ENCODE measurements around the gene POLR2E.
A peak's percentile ranks its signal among the peaks of the same experiment; 100 is the strongest.

Gene POLR2E

GRCh38 chr19:1109697-1110671, 14.8 kb upstream of the POLR2E start:
- no peak for DNase-seq

- no peak for DNase-seq
These were observed 13.9 kb upstream of the POLR2E start for GRCh38 chr19:1109032-1109551.

DNA sequence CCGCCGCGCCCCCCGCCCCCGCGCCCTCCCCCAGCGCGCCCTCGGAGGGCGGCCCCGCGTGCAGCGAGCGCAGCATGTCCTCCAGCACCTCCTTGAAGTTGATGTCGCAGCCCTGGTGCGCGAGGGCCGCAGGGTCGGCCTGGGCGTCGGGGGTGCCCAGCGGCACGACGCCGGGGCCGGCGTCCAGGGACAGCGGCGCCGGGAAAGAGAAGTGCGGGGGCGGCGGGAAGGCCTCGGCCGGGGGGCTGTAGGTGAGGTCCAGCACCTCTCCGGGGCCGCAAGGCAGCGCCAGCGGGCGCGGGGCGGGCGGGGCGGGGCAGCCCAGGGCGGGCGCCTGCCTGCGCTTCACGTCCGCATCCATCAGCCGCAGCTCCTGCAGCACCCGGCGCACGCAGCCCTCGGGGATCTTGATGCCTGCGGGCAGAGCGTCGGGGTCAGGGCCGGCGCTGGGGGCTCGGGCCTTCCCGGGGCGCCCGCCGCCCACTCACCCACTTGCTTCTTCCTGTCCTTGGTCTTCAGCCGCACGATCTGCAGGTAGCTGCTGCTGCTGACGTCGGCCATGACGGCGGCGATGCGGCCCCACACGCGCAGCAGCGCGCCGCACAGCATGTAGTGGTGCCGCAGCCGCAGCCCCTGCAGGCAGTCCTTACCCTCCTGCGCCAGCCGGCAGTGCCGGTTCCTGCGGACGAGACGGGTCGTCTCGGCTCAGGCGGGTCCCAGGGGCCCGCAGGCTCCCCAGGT, 13.3 kb upstream of the POLR2E start:
- no peak for DNase-seq

GRCh38 chr19:1107661-1108261, 12.6 kb upstream of the POLR2E start:
- DNase-seq, result no peak

- DNase-seq, result no peak
These were observed 11.9 kb upstream of the POLR2E start for GRCh38 chr19:1106841-1107660.

DNA sequence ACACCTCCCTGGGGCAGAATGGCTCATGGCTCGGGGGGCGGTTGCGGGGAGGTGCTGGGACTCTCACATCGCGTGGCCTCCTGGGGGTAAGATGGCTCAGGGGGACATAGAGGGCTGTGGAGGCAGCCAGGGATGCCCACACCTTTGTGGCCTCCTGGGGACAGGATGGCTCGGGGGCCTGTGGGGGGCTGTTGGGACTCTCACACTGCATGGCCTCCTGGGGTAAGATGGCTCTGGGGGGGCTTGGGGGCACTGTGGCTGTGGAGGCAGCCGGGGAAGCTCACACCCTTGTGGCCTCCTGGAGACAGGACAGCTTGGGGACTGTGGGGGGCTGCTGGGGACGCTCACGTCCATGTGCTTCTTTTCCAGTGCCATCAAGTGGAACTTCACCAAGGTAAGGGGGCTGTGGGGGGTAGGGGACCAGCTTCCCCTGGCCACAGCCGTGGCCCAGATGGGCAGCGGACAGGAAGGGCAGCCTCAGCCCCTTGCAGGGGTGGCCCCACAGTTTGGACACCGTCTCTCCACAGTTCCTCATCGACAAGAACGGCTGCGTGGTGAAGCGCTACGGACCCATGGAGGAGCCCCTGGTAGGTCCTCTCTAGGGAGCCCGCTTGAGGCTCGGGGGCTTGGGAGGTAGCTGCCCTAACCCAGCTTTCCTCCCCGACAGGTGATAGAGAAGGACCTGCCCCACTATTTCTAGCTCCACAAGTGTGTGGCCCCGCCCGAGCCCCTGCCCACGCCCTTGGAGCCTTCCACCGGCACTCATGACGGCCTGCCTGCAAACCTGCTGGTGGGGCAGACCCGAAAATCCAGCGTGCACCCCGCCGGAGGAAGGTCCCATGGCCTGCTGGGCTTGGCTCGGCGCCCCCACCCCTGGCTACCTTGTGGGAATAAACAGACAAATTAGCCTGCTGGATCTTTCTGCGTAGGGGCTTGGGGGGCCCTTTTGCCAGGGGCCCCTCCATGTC, 11.0 kb upstream of the POLR2E start:
- no peak for DNase-seq

- no peak for DNase-seq
These were observed 10.1 kb upstream of the POLR2E start for GRCh38 chr19:1105008-1105872.

- peak; percentile 41 to 54 for DNase-seq
These were observed 9.3 kb upstream of the POLR2E start for GRCh38 chr19:1104311-1105007.

- DNase-seq, result peak; percentile 96 to 98
These were observed 8.6 kb upstream of the POLR2E start, which contains the start of gene GPX4 for GRCh38 chr19:1103708-1104310. TSS of gene GPX4 (plus strand) at chr19:1103994. CDS start at chr19:1104044, 50 bp downstream.

GRCh38 chr19:1103132-1103707, 8.0 kb upstream of the POLR2E start:
- DNase-seq, result no peak

DNA sequence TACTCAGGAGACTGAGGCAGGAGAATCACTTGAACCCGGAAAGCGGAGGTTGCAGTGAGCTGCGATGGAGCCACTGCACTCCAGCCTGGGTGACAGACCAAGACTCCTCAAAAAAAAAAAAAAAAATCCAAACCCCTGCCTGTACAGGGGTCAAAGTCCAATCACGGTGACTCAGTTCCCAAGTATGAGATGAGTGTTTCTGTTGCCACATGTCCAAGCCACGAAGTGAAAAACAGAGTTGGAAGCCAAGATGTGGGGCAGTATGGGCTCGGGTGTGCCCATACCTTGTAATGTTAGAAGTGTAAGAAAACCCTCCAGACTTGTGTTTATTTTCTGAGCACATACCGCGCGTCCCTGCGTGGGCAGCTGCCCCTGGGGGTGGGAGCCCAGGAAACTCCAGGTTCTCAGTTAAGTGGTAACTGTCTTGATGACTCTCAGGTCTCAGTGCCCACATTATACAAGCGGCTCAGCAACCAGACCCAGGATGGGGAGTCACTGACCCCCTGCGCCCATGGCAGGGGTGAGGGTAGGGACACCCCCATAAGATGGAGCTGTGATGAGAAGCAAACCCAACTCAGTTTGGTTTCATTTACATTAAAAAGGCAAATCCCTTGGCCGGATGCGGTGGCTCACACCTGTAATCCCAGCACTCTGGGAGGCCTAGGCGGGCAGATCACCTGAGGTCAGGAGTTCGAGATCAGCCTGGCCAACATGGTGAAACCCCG, 7.4 kb upstream of the POLR2E start:
- DNase-seq, result no peak

DNA sequence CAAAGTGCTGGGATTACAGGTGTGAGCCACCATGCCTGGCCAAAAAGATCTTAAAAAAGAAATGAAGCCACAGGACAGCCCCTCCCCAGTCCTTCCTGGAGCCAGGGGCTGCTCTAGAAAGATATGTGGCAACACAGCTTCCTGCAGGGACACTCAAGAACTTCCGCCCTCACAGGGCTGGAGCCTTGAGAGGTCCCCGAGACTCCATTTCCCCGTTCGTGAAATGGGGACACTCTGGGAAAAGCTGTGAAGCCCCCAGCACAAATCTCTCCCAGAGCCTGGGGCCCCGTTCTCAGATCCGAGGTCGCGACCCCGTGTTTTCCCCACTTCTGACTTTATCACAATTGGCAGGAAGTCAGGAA, 6.1 kb upstream of the POLR2E start:
- DNase-seq, result no peak

DNA sequence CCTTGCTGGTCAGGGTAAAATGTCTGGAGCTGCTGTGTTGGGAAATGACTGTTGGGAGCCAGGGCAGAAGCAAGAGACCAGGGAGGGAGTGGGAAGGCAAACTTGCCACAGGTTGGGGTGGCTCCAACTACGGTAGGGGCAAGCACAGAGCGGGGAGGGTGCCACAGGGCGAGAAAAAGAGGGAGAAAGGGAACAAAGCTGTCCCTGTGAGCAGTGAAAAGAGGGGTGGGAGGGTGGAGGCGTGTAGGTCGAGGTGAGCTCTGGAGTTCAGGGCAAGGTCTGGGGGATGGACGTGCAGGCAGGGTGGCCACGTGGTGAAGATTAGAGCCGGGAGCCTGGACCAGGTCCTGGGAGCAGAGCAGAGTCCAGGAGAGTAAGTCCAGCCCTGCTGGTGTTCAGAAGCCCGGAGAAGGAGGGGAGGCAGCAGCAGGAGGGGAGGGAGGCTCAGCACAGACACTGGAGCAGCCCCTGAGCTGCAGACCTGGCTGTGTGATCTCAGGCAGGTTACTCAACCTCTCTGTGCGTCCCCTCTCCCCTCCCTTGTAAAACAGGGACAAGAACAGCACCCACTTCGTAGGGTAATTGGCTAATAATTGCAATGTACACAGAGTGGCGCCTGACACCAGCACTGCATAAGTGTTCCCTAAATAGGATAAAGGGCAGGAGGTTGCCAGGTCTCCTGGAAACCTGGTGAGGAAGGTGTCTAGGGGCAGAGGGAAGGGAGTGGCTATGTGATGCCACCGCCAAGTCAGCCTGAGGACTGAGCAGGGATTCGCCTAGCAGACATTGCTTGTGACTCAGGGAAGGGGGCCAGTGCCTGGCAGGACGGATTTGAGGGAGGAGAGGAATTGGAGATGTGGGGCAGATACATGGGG, 3.2 kb upstream of the POLR2E start:
- no peak for DNase-seq

- no peak for DNase-seq
These were observed 2.6 kb upstream of the POLR2E start for GRCh38 chr19:1097810-1098176.

GRCh38 chr19:1094655-1094977, 559 bp downstream of the POLR2E start:
- DNase-seq, result no peak

- no peak for DNase-seq
These were observed 1.2 kb downstream of the POLR2E start for GRCh38 chr19:1093811-1094553.
